ENCODE results near the gene RASA3. TPM values are rescaled to one million over a fixed set of nuclear protein-coding genes. Genes with fewer than 3 reads are reported as not detected.
"Not testable (repeated sequence)": the region's sequence is repeated elsewhere in the genome, so short reads cannot be mapped to it uniquely, and the experiment has no call there.

The RASA3 gene
- total RNA-seq, 1 donor from 2014 or later = 25.4 TPM

GRCh38 chr13:114022309-114022669 is 110.1 kb downstream of the RASA3 start:
- DNase-seq (ENCODE audit: low read depth in 2 of 2) = no peak

DNA sequence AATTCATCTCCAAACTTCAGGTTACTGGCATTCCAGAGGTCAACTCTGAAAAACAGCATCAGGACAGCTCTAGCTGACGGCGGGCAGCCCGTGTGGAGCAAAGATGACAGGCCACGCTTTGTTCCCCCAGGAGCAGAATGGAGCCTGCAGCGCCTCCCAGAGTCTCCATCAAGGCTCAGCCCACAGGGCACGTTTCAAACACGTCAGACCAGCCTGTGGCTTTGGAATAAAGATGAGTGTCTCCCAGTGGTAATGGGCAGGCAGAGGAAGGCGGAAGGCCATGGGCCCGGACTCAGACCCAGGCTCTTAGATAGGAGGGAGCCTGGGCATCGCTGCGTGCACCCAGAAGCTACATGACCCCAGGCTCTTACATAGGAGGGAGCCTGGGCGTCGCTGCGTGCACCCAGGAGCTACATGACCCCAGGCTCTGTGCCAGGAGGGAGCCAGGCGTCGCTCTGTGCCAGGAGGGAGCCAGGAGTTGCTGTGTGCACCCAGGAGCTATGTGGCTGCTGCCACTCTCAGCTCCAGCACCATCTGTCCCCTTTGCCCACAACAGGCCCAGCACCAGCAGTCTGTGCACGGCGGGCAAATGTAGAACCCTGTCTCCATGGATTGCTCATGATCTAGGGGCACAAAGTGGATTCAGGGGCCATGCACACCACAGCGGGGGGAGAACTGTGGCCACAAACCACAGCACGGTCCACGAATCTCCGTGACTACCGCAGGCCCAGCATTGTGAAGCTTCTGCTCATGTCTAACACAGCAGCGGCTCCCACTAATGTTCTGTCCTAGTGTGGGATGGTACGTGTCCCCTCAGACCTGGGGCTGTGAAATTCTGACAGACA is 110.7 kb downstream of the RASA3 start:
- DNase-seq (ENCODE audit: low read depth in 2 of 2) = no peak

DNA sequence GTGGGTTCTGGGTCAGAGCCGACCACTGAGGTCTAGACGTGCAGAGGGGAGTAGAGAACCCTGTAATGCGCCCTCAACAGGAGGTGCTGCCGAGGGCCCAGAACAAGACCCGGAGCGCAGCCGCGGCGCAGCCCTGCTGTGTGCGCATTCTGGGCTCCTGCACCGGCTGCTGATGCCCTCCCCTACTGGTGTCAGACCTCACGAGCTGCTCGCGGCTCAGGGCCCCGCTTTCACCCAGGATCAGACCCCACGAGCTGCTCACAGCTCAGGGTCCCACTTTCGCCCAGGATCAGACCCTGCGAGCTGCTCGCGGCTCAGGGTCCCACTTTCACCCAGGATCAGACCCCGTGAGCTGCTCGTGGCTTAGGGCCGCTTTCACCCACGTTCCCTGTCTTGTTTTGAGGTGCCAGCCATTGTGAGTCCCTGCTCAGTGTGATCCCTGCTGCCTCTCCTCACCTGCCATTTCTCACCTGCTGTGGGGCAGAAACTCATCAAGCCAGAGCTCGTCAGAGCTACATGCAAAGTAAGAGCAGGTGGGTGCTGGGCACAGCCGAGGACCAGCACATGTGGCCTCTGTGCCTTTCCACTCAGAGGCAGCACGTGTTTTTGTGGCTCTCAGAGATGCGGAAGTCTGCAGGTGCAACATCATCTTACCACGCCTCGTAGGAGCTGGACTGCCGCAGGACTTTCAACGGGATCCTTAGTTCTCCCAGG is 111.5 kb downstream of the RASA3 start:
- no peak for DNase-seq (ENCODE audit: low read depth in 2 of 2)

DNA sequence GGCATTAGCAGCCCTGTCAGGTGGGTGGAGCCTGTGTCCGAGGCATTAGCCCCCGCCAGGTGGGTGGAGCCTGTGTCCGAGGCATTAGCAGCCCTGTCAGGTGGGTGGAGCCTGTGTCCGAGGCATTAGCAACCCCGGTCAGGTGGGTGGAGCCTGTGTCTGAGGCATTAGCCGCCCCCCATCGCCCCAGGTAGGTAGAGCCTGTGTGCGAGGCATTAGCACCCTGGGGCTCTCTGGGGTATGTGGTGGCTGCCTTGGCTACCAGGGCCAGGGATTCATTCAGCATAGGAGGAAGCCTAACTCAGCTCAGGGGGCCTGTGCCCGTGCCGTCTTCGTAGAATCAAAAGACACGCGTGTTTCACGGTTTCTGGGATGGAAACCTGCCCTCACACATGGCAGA is 112.3 kb downstream of the RASA3 start:
- DNase-seq (ENCODE audit: low read depth in 2 of 2) = not testable (repeated sequence)

- DNase-seq (ENCODE audit: low read depth in 2 of 2) = peak in 1 of 2 donors; percentile 28
Measured at GRCh38 chr13:114019367-114019766, 113.1 kb downstream of the RASA3 start.

- DNase-seq (ENCODE audit: low read depth in 2 of 2) = no peak
Measured at GRCh38 chr13:114018461-114019055, 113.9 kb downstream of the RASA3 start.

- DNase-seq (ENCODE audit: low read depth in 2 of 2) = no peak
Measured at GRCh38 chr13:114017966-114018365, 114.5 kb downstream of the RASA3 start.

GRCh38 chr13:114017028-114017630 is 115.3 kb downstream of the RASA3 start:
- DNase-seq (ENCODE audit: low read depth in 2 of 2) = no peak

DNA sequence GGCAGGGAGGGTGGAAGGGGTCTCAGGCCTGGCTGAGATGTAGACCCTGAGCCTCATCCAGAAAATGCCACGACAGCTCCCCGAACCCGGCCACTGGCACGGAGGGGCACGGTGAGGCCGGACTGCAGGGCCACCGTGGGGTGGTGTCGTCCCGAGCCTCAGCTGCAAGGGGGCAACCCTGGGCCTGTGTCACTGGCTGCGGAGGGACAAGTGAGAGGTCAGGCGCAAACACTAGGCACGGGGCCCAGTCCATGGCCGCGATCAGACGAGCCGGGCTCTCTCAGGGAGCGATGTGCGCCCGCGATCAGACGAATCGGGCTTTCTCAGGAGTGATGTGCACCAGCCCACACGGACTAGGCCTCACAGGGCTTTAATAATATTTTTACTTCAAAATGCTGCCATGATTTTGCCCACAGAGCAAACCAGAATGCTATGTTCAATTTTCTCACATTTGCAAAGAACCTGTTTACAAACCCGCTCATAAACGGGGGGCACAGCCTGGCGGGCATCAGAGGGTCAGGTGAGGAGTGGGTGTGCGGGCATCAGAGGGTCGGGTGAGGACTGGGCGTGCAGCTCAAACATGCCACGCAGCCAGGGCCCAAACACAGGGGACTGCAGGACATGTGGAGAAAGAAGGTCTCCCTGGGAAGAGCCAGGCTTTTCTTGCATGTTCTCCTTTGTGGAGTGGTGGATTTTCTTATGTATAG is 115.9 kb downstream of the RASA3 start:
- no peak for DNase-seq (ENCODE audit: low read depth in 2 of 2)

DNA sequence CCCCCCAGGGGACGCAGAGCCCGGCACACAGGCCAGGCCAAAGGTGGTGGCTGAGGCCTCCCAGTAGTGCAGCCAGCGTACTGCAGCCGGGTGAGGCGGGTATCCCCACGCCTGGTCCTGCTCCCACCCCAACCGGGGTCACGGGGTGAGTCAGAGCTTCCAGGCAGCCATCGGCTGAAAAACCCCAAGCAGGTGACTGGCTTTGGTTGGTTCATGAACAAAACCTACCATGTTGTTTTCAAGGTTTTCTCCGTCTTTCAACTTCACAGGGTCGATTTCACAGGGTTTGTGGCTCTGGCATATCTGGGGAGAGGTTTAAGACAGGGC is 116.5 kb downstream of the RASA3 start:
- DNase-seq (ENCODE audit: low read depth in 2 of 2) = no peak

DNA sequence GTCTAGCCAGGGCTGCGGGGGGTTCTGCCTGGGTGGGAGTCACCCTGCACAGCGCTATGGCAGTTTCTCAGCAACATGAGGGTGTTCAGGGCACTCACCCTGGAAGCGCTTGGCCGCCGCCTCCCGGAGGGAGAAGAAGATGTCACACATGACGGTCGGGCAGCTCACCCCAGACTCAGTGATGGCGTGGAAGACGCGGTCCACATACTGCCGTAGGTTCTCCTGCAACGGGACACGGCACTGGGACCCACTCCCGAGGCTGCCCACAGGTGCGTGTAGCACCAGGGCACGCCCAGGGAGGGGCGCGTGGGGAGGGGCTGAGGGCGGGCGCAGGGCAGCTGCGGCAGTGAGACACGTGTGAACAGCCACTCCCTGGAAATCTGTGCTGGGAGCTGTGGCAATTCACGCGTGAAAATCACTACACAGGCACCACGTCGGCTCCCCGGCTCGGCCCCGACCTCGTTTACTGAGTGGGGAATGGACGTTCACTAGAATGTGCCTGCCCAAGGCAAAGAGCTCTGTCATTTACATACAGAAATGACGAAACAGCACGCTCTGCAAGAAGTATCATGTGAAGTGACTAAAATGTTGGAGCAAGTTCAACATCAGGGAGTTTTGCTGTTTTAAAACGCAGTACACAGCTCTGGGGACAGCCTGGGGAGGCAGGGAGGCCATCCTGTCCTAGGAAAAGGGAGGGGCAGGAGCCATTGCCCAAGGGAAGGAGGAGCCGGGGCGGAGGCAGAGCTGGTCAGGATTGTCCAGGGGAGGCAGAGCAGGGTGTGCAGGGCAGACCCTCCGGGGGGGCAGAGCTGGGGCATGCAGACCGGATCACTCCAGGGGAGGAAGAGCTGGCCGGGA is 117.1 kb downstream of the RASA3 start:
- no peak for DNase-seq (ENCODE audit: low read depth in 2 of 2)

GRCh38 chr13:114013952-114014629 is 118.3 kb downstream of the RASA3 start:
- no peak for DNase-seq (ENCODE audit: low read depth in 2 of 2)

GRCh38 chr13:114013336-114013735 is 119.1 kb downstream of the RASA3 start:
- no peak for DNase-seq (ENCODE audit: low read depth in 2 of 2)

DNA sequence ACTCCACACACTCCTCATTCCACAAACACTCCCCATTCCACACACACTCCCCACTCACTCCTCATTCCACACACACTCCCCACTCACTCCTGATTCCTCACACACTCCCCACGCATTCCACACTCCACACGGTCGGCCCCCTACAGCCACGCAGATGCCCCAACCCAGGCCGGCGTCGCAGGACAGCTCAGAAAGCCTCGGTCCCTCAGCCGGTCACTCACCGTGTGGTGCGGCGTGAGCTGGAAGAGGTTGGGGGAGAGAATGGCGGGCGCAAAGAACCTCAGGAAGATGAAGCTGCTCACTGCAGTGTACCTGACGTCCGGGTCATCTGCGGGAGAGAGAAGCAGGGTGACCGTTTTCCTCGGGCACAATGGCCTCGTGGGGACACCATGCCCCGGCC is 119.5 kb downstream of the RASA3 start:
- no peak for DNase-seq (ENCODE audit: low read depth in 2 of 2)

GRCh38 chr13:114012141-114012540 is 120.3 kb downstream of the RASA3 start:
- no peak for DNase-seq (ENCODE audit: low read depth in 2 of 2)

GRCh38 chr13:114011226-114011625 is 121.2 kb downstream of the RASA3 start:
- no peak for DNase-seq (ENCODE audit: low read depth in 2 of 2)

- DNase-seq (ENCODE audit: low read depth in 2 of 2) = no peak
Measured at GRCh38 chr13:114010401-114011101, 121.9 kb downstream of the RASA3 start.

- no peak for DNase-seq (ENCODE audit: low read depth in 2 of 2)
Measured at GRCh38 chr13:114009590-114010400, 122.6 kb downstream of the RASA3 start.

All from lung microvascular endothelial cell (primary cell).